Fibroblast of pulmonary artery (primary cell): Measurements from ENCODE around the gene ANKRD40CL.

Experiments used
- DNase-seq: peaks from one replicate; pipeline ENCODE4 v3.0.0-alpha.2; 2010; ENCODE audit warnings: low read depth
- H3K4me3 ChIP-seq: replicated peaks from 2 replicates; pipeline ENCODE4 v1.5.1; 2011; ENCODE audit warnings: low read depth, mild to moderate bottlenecking, control low read depth, low read length, moderate library complexity
- CTCF ChIP-seq: IDR thresholded peaks from 2 replicates; pipeline ENCODE4 v1.5.1; 2011; ENCODE audit warnings: mild to moderate bottlenecking, control low read depth, low read length, inconsistent platforms; ENCODE audit errors: missing control alignments

The ANKRD40CL gene

GRCh38 chr17:50790618-50791017 lies 23.3 kb upstream of the ANKRD40CL start:
- no peak overlapping the region for H3K4me3 ChIP-seq
- TF ChIP-seq CTCF = no peak
- DNase-seq = no peak

- H3K4me3 ChIP-seq = no peak overlapping the region
- no peak for TF ChIP-seq CTCF
- DNase-seq = no peak
Measured at GRCh38 chr17:50787106-50787505, 19.8 kb upstream of the ANKRD40CL start.

- no peak for TF ChIP-seq CTCF
- DNase-seq = peak; percentile 65
- H3K4me3 ChIP-seq = no peak overlapping the region
Measured at GRCh38 chr17:50785946-50786570, 18.7 kb upstream of the ANKRD40CL start.

GRCh38 chr17:50785126-50785525 lies 17.8 kb upstream of the ANKRD40CL start:
- no peak for DNase-seq
- no peak for TF ChIP-seq CTCF
- no peak overlapping the region for H3K4me3 ChIP-seq

GRCh38 chr17:50783905-50784304 lies 16.6 kb upstream of the ANKRD40CL start:
- no peak for DNase-seq
- TF ChIP-seq CTCF = no peak
- no peak overlapping the region for H3K4me3 ChIP-seq

GRCh38 chr17:50783193-50783660 lies 15.9 kb upstream of the ANKRD40CL start:
- no peak overlapping the region for H3K4me3 ChIP-seq
- peak; percentile 91 for DNase-seq
- peak; percentile 94 for TF ChIP-seq CTCF

GRCh38 chr17:50781167-50781566 lies 13.8 kb upstream of the ANKRD40CL start:
- TF ChIP-seq CTCF = no peak
- H3K4me3 ChIP-seq = peak overlapping the region; percentile 38
- no peak for DNase-seq
